HL-60 (cell line): ENCODE data around the gene ACVR1.

Experiments used
- CTCF ChIP-seq: IDR thresholded peaks from one replicate; pipeline ENCODE4 v1.5.1; 2011; ENCODE audit warnings: low read length, control low read depth, inconsistent platforms; ENCODE audit not compliant: insufficient read depth
- GABPA ChIP-seq: IDR thresholded peaks from 2 replicates; pipeline ENCODE4 v1.6.1; 2012; ENCODE audit warnings: low read depth
- POLR2AphosphoS5 ChIP-seq: IDR thresholded peaks from 2 replicates; pipeline ENCODE4 v1.6.1; 2012; ENCODE audit warnings: low read depth
- TF ChIP-seq, protein P1 (sequence below): IDR thresholded peaks from 2 replicates; pipeline ENCODE4 v1.6.1; 2012; ENCODE audit warnings: low read depth; ENCODE audit not compliant: insufficient replicate concordance

GRCh38 chr2:157785200-157785599, 90.9 kb downstream of the ACVR1 start:
- TF ChIP-seq CTCF (no peak), POLR2AphosphoS5 (no peak), GABPA (no peak)
- TF ChIP-seq, protein P1, sequence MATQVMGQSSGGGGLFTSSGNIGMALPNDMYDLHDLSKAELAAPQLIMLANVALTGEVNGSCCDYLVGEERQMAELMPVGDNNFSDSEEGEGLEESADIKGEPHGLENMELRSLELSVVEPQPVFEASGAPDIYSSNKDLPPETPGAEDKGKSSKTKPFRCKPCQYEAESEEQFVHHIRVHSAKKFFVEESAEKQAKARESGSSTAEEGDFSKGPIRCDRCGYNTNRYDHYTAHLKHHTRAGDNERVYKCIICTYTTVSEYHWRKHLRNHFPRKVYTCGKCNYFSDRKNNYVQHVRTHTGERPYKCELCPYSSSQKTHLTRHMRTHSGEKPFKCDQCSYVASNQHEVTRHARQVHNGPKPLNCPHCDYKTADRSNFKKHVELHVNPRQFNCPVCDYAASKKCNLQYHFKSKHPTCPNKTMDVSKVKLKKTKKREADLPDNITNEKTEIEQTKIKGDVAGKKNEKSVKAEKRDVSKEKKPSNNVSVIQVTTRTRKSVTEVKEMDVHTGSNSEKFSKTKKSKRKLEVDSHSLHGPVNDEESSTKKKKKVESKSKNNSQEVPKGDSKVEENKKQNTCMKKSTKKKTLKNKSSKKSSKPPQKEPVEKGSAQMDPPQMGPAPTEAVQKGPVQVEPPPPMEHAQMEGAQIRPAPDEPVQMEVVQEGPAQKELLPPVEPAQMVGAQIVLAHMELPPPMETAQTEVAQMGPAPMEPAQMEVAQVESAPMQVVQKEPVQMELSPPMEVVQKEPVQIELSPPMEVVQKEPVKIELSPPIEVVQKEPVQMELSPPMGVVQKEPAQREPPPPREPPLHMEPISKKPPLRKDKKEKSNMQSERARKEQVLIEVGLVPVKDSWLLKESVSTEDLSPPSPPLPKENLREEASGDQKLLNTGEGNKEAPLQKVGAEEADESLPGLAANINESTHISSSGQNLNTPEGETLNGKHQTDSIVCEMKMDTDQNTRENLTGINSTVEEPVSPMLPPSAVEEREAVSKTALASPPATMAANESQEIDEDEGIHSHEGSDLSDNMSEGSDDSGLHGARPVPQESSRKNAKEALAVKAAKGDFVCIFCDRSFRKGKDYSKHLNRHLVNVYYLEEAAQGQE, result no peak
